Measurements from ENCODE around the gene MCTP1.
"Not testable (repeated sequence)": the region's sequence is repeated elsewhere in the genome, so short reads cannot be mapped to it uniquely, and the experiment has no call there.

Gene MCTP1

DNA sequence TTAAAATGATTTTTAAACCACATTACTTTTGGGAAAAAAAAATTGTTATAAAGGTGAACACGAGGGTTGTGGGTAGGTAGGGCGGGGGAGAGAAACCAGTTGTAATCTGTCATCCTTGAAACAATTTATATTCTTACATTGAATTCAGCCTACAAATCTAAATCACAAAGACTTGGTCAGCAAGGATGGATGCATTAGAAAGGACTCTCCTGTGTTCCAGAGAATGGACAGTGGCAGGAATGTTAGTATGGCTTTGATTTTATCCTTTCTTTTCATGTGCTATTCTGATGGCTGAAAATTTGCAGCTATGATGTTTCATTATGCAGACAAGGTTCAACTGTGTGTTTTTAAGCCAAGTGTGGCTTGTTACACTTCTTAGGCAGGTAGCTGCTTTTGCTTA is 431.8 kb downstream of the MCTP1 start:
- no peak for DNase-seq

- DNase-seq = no peak
Observed at GRCh38 chr5:94850960-94851359, 433.9 kb downstream of the MCTP1 start.

DNA sequence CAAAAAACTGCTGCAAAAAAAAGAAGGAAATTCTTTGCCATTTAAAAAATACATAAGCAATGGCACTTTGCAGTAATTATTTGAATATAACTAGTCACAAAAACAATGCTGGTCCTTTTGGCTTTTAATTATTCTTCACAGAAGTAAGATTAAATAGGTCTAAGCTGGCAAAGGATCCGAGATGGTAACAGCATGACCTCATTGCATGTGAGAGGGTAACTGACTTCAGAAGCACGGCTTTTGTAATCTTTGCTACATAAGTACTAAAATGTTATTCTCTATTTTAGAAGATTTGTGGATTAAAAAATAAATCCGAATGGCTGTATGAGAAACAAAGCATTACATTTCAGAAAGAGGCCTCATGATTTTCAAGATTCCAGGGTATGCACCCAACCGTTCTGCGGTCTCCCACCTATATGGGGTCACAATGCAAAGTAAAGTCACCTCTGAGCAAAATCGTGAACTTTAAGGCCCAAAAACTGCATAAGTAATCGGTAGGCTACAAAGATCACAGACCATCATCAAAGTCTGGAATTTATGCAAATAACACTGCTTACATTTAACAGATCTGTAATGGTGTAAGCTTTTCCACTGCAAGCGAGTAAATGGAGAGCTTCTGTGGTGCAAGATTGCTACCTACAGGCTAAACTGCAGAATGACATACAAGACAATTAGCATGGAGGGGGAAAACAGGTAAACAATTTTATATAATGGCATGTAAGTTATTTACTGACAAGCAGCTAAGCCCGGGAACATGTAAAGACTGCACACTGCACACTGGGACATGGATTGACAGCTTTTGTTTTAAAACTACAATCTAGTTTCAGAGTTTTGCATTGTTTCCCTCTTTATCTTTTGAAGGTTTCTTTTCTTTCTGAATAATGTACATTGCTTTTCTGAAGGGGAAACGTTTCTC is 434.8 kb downstream of the MCTP1 start:
- no peak for DNase-seq

DNA sequence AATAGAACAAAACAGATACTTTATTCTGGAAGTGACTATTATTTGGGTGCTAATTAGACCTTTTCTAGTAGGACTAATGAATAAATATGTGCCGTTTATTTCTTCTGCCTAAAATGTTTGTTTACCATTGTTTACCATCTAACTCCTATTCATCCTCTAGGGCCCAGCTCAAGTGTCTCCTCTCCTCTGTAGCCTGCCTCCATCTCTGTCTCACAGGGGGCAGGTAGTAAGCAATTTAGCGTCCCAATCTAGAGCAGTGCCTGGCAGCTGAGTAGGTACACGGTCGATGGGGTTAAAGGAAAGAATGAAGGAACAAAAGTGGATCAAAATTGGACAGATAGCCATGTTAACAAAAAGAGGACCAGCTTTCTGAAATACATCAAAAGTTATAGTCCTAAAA is 435.6 kb downstream of the MCTP1 start:
- no peak for DNase-seq

- no peak for DNase-seq
Observed at GRCh38 chr5:94847726-94848125, 437.2 kb downstream of the MCTP1 start.

GRCh38 chr5:94847019-94847418 is 437.9 kb downstream of the MCTP1 start:
- DNase-seq = no peak

- DNase-seq = not testable (repeated sequence)
Observed at GRCh38 chr5:94845696-94846095, 439.2 kb downstream of the MCTP1 start.

- DNase-seq = no peak
Observed at GRCh38 chr5:94841598-94842322, 443.1 kb downstream of the MCTP1 start.

- DNase-seq = no peak
Observed at GRCh38 chr5:94833851-94834250, 451.0 kb downstream of the MCTP1 start.

DNA sequence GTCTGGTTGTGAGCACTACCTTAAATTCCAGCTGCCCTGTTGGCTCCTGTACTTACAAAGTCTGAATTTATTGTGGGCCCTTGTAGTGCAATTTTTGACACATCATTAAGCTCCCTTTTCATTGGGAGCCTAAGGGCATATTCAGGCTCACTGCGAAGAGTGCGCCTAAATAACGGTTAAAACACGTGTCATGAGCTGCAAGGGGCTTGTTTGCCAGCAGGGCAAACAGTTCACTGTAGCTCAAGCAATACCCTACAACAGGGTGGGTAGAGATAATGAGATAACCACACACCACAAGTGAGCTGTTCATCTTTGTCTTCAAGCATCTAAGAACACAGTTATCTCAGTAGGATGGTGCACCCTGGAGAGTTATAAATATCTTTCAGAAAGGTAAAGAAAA is 452.2 kb downstream of the MCTP1 start:
- DNase-seq = no peak

GRCh38 chr5:94830520-94830919 is 454.4 kb downstream of the MCTP1 start:
- no peak for DNase-seq

DNA sequence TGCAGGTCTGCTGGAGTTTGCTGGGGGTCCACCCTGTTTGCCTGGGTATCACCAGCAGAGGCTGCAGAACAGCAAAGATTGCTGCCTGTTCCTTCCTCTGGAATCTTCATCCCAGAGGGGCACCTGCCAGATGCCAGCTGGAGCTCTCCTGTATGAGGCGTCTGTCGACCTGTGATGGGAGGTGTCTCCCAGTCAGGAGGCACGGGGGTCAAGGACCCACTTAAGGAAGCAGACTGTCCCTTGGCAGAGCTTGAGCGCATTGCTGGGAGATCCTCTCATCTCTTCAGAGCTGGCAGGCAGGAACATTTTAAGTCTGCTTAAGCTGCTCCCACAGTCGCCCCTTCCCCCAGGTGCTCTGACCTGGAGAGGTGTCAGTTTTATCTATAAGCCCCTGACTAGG is 456.7 kb downstream of the MCTP1 start:
- not testable (repeated sequence) for DNase-seq

DNA sequence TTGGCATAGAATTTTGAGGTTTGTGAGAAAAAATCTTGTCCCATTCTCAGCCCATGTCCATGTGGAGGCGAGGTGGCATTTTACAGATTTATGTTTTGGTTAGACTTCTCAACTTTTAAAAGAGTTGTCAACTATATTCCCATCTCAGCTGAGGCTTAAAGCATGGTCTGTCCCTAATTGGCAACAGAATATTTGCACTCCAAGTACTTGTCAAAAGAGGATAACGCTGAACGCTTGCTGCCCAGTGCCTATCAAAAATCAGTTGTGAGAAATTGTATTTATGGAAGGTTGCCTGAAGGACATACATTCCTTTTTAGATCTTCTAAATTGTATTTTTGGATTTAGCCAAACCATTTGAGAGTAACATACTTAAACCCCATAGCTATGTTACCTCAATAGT is 464.4 kb downstream of the MCTP1 start:
- no peak for DNase-seq

DNA sequence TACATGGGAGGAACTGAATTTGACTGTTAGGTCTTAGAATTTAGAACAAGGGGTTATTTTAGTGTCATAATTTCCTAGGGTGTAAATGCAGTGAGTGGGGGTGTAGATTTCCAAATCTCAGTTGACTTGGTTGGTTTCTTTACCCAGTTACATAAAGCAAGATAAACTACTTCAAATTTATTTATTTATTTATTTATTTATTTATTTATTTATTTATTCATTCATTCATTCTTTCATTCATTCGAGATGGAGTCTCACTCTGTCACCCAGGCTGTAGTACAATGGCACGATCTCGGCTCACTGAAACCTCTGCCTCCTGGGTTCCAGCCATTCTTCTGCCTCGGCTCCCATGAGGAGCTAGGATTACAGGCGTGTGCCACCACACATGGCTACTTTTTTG is 466.0 kb downstream of the MCTP1 start:
- no peak for DNase-seq

- no peak for DNase-seq
Observed at GRCh38 chr5:94815313-94816039, 469.4 kb downstream of the MCTP1 start.

- no peak for DNase-seq
Observed at GRCh38 chr5:94812232-94812631, 472.7 kb downstream of the MCTP1 start.

DNA sequence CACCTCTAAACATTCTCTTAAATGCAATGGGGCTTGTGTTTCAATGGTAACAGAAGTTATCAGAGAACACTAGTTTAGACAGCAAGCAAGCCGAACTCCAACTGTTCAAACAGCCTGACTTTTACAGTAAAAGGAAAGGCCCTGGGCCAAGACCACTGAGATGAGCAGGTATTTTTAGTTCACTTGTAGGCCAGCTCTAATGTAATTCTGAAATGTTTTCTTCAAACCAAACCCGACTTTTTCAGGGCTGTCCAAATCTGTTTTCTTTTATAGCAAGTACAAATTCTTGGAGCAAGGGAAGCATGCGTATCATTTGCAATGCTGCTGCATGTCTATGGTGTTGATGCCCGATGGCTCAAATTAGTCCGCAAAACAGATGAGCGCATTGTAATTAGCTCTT is 473.6 kb downstream of the MCTP1 start:
- DNase-seq = no peak

DNA sequence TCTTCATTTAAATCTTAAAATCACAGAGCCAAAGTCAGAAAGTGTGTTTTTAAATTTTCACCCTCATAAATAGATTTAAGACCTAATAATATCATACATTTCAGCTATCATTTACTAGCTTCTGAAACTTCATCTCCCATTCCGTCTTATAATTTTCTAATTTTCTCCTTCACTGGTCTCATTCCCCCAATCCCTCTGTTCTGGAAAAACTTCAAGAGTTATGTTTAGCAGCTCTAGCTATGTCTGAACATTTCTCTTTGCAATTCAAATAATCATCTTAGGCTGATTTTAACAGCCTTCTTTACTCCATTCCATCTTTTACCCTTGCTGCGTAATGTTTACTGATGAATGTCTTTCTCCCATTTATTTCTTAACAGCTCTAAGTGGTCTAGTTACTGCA is 474.0 kb downstream of the MCTP1 start:
- no peak for DNase-seq

GRCh38 chr5:94810281-94810680 is 474.6 kb downstream of the MCTP1 start:
- no peak for DNase-seq

- no peak for DNase-seq
Observed at GRCh38 chr5:94808497-94808896, 476.4 kb downstream of the MCTP1 start.

GRCh38 chr5:94807985-94808384 is 476.9 kb downstream of the MCTP1 start:
- DNase-seq = no peak

DNA sequence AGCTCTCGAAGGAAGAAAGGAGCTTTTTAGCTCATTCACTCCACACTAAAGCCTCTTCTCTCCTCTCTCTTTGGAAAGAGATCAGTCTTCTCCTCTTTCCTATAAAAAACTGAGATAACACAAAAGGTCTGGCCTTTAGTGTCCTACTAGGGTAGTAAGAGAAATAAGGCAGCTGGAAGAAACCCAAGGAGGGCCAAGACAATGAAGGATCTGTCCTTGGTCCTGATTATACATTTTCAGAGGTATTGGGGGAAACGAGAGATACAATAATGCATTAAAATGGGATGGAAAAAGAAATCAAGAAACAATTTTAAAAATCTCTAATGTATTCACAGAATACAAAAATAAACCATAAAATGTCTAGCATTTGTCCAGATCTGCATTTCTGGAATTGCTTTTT is 482.4 kb downstream of the MCTP1 start:
- DNase-seq = no peak

DNA sequence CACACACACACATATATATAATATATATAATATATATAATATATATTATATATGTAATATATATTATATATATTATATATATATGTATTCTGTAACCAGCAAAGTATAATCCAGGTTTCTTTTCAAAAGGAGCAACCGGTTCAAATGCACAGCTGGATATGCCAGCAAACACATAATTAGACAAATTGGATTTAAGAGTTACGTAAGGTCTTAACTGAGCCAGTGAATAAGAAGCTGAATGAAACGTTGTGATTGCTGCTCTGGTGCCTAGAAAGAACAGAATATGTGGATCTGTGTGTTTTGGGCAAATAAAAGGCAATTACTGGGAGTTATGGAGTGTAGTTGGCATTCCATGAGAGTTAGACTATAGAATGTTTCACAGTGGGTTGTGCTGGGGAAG is 488.3 kb downstream of the MCTP1 start:
- DNase-seq = no peak

DNA sequence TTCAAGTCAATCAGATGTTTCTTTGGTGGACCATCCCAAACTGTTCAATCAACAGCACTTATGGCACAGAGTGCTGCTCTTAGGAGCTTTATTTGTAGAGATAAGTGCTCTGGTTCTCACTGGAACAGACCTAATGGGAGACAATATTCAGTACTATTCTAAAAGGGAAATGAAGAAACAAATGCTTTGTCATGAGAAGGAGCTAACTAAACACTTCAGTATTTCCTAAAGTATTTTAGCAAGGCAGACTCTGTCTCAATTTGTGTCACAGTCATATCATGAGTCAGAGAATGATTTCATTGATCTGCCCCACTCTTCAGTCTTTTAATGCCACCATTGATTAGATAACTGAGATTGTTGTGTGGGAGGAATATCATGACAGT is 491.1 kb downstream of the MCTP1 start:
- no peak for DNase-seq
